OCI-LY7 (cell line): Measurements from ENCODE around the gene RIPK1. TPM values are rescaled to one million over a fixed set of nuclear protein-coding genes. Genes with fewer than 3 reads are reported as not detected.

Experiments used
- BruUV-seq: library from RNA; stranded (reverse); fragments of 400-500 nt; replicated peaks from 2 replicates; lab custom pipeline; 2021; lab: Mats Ljungman, UMichigan
- CTCF ChIA-PET: fragments of 300-600 bp; sonication (Branson Sonifier 250); formaldehyde crosslinking; loops from one replicate; lab custom pipeline; 2022; ENCODE audit warnings: antibody characterized with exemption; ENCODE audit not compliant: unreplicated experiment; lab: Charles Lee
- POLR2A ChIA-PET: fragments of 300-600 bp; sonication (Branson Sonifier 250); formaldehyde crosslinking; loops from one replicate; lab custom pipeline; 2022; ENCODE audit warnings: antibody characterized with exemption; lab: Charles Lee
- DNase-seq: peaks from one replicate; pipeline ENCODE4 v3.0.0-alpha.2; 2015; ENCODE audit warnings: low spot score
- H2AFZ ChIP-seq: fragments of 200-600 bp; sonication (generic), shearing (Covaris generic); 2 replicates; pipeline ENCODE4 v1.6.1; 2014; ENCODE audit warnings: mild to moderate bottlenecking, antibody characterized with exemption, low read length, moderate library complexity
- H3K27ac ChIP-seq: fragments of 200-600 bp; sonication (generic); 2 replicates; pipeline ENCODE4 v1.5.1; 2014; ENCODE audit warnings: mixed run types, low read depth, mild to moderate bottlenecking, moderate library complexity, low read length, inconsistent platforms; ENCODE audit not compliant: poor library complexity, severe bottlenecking
- H3K36me3 ChIP-seq: fragments of 200-600 bp; sonication (generic); 2 replicates; pipeline ENCODE4 v1.6.1; 2014; ENCODE audit warnings: mild to moderate bottlenecking, antibody characterized with exemption, low read length, moderate library complexity, mixed read lengths; ENCODE audit not compliant: insufficient read depth
- H3K4me1 ChIP-seq: fragments of 200-600 bp; sonication (generic); 2 replicates; pipeline ENCODE4 v1.5.1; 2014; ENCODE audit warnings: mild to moderate bottlenecking, low read length; ENCODE audit not compliant: insufficient read depth, poor library complexity, severe bottlenecking
- H3K4me2 ChIP-seq: fragments of 200-600 bp; sonication (generic); 2 replicates; pipeline ENCODE4 v1.6.1; 2014; ENCODE audit warnings: mild to moderate bottlenecking, low read length
- H3K4me3 ChIP-seq: fragments of 200-600 bp; sonication (generic); 2 replicates; pipeline ENCODE4 v1.5.1; 2014; ENCODE audit warnings: mild to moderate bottlenecking, low read depth, low read length; ENCODE audit not compliant: poor library complexity, severe bottlenecking
- H3K79me2 ChIP-seq: fragments of 200-600 bp; sonication (generic); 2 replicates; pipeline ENCODE4 v1.6.1; 2016; ENCODE audit warnings: low read depth, mild to moderate bottlenecking, low read length, moderate library complexity, mixed read lengths; ENCODE audit not compliant: insufficient read depth
- H3K9me2 ChIP-seq: fragments of 200-600 bp; sonication (generic); 2 replicates; pipeline ENCODE4 v1.6.1; 2016; ENCODE audit warnings: mild to moderate bottlenecking, low read length, mixed read lengths; ENCODE audit not compliant: insufficient read depth
- H3K9me3 ChIP-seq: fragments of 200-600 bp; sonication (generic); 2 replicates; pipeline ENCODE4 v1.6.1; 2014; ENCODE audit warnings: mild to moderate bottlenecking, mixed run types, low read length, mixed read lengths
- H4K20me1 ChIP-seq: fragments of 200-600 bp; sonication (generic); 2 replicates; pipeline ENCODE4 v1.6.1; 2014; ENCODE audit warnings: mild to moderate bottlenecking, antibody characterized with exemption, low read length, moderate library complexity, mixed read lengths; ENCODE audit not compliant: insufficient read depth
- CTCF ChIP-seq: fragments of 200-600 bp; sonication (generic); conservative IDR thresholded peaks from 2 replicates; pipeline ENCODE4 v1.5.1; 2014; ENCODE audit warnings: mild to moderate bottlenecking, antibody characterized with exemption, low read length, moderate library complexity, mixed read lengths
- EZH2phosphoT487 ChIP-seq: fragments of 200-600 bp; sonication (generic); IDR thresholded peaks from 2 replicates; pipeline ENCODE4 v1.6.1; 2018; ENCODE audit warnings: low read depth, borderline replicate concordance, mild to moderate bottlenecking, mixed run types, antibody characterized with exemption, low read length, moderate library complexity, mixed read lengths
- intact Hi-C: fragments of 100-400 bp; cut with micrococcal nuclease; formaldehyde crosslinking; loops from one replicate; pipeline ENCODE4 v1.10.0; 2022; ENCODE audit not compliant: unreplicated experiment
- total RNA-seq, 2 experiments: library from RNA; depleted of rRNA in 1 of 2; stranded (reverse); fragments of >200 nt in 1 of 2; shearing (Covaris generic) in 1 of 2; gene quantifications; 2 replicates each; pipeline ENCODE4 v1.2.3, GENCODE V29; 2014 to 2022

Gene RIPK1
- total RNA-seq, 2 experiments from 2014 or later = 7.5 to 8.4 TPM

GRCh38 chr6:3090013-3090412, 21.7 kb downstream of the RIPK1 start:
- intact Hi-C loops = no loop called here
- Histone ChIP-seq H2AFZ (no peak overlapping the region), H3K27ac (no peak overlapping the region), H3K9me2 (no peaks in the 10 kb centered on the region), H3K4me3 (no peak overlapping the region), H3K36me3 (peaks cover 69% of the 10 kb centered on the region), H3K79me2 (no peaks in the 10 kb centered on the region), H3K4me1 (no peaks in the 10 kb centered on the region), H3K4me2 (no peak overlapping the region), H3K9me3 (peaks cover 50% of the 10 kb centered on the region), H4K20me1 (no peaks in the 10 kb centered on the region)
- CTCF ChIA-PET = no interaction called here
- POLR2A ChIA-PET = interaction anchor here (0.9 kb wide), 1 partner anchor 192 kb away, joined by 3 read pairs; no protein-coding TSS in a partner anchor
- no peak for TF ChIP-seq EZH2phosphoT487
- no peak for TF ChIP-seq CTCF
- no peak for DNase-seq
- no TSS peak for BruUV-seq

GRCh38 chr6:3094815-3095214, 26.5 kb downstream of the RIPK1 start:
- intact Hi-C loops = no loop called here
- no peaks in the 10 kb centered on the region for H3K79me2 ChIP-seq
- H3K36me3 ChIP-seq = peaks cover 66% of the 10 kb centered on the region
- BruUV-seq = no TSS peak
- POLR2A ChIA-PET = no interaction called here
- no peaks in the 10 kb centered on the region for H3K4me1 ChIP-seq
- no peaks in the 10 kb centered on the region for H4K20me1 ChIP-seq
- no peak for DNase-seq
- peaks cover 24% of the 10 kb centered on the region for H3K9me3 ChIP-seq
- no peak overlapping the region for H3K4me2 ChIP-seq
- no peak overlapping the region for H3K4me3 ChIP-seq
- CTCF ChIA-PET = no interaction called here
- no peaks in the 10 kb centered on the region for H3K9me2 ChIP-seq
- H2AFZ ChIP-seq = no peak overlapping the region
- TF ChIP-seq CTCF = no peak
- no peak for TF ChIP-seq EZH2phosphoT487
- no peak overlapping the region for H3K27ac ChIP-seq

GRCh38 chr6:3102875-3103274, 34.6 kb downstream of the RIPK1 start:
- Histone ChIP-seq H4K20me1 (no peaks in the 10 kb centered on the region), H3K27ac (no peak overlapping the region), H3K9me2 (no peaks in the 10 kb centered on the region), H3K4me2 (no peak overlapping the region), H3K9me3 (no peaks in the 10 kb centered on the region), H2AFZ (no peak overlapping the region), H3K4me1 (no peaks in the 10 kb centered on the region), H3K79me2 (no peaks in the 10 kb centered on the region), H3K4me3 (no peak overlapping the region), H3K36me3 (peaks cover 69% of the 10 kb centered on the region)
- no peak for TF ChIP-seq EZH2phosphoT487
- TF ChIP-seq CTCF = no peak
- BruUV-seq = no TSS peak
- intact Hi-C loops = no loop called here
- DNase-seq = no peak
- POLR2A ChIA-PET = no interaction called here
- CTCF ChIA-PET = no interaction called here
